Gastroesophageal sphincter (tissue), 4 donors: Measurements from ENCODE around the gene B4GALT5. TPM values are rescaled to one million over a fixed set of nuclear protein-coding genes. Genes with fewer than 3 reads are reported as not detected.
"Not testable (repeated sequence)": the region's sequence is repeated elsewhere in the genome, so short reads cannot be mapped to it uniquely, and the experiment has no call there.

Source experiments
- ATAC-seq: fragments of 150-250 bp; one replicate; pipeline ENCODE4 v1.9.1; 2016; ENCODE audit warnings: mild to moderate bottlenecking, moderate library complexity
- H3K27ac ChIP-seq, 4 donors: fragments of 200-600 bp; sonication (generic) in 3 of 4; 1 replicate in 3 of 4; 2 replicates in 1 of 4; pipeline ENCODE4 v1.5.1; 2016 to 2019
- H3K27me3 ChIP-seq: fragments of 200-600 bp; sonication (generic); one replicate; pipeline ENCODE4 v1.5.1; 2019
- H3K36me3 ChIP-seq, 2 donors: fragments of 200-600 bp; sonication (generic); one replicate each; pipeline ENCODE4 v1.5.1; 2019; ENCODE audit warnings: control low read depth in 1 of 2
- H3K4me1 ChIP-seq, 3 donors: fragments of 200-600 bp; sonication (generic); 1 replicate in 2 of 3; 2 replicates in 1 of 3; pipeline ENCODE4 v1.5.1; 2016 to 2019; ENCODE audit warnings: control low read depth in 2 of 3
- H3K4me3 ChIP-seq, 2 donors: fragments of 200-600 bp; sonication (generic); one replicate each; pipeline ENCODE4 v1.5.1; 2019; ENCODE audit warnings: mild to moderate bottlenecking in 1 of 2, moderate library complexity in 1 of 2
- H3K9me3 ChIP-seq, 3 donors: fragments of 200-600 bp; sonication (generic); one replicate each; pipeline ENCODE4 v1.5.1; 2017 to 2019; ENCODE audit warnings: control low read depth in 2 of 3
- EP300 ChIP-seq: sonication (generic); formaldehyde crosslinking; IDR thresholded peaks from one replicate; pipeline ENCODE4 v1.6.1; 2017; ENCODE audit warnings: antibody characterized with exemption, mild to moderate bottlenecking
- POLR2A ChIP-seq, 2 donors: fragments of 450-650 bp; IDR thresholded peaks; one replicate each; pipeline ENCODE4 v1.6.1; 2017; ENCODE audit warnings: antibody characterized with exemption in 2 of 2, mild to moderate bottlenecking in 2 of 2, moderate library complexity in 1 of 2
- POLR2AphosphoS5 ChIP-seq: sonication (generic); formaldehyde crosslinking; IDR thresholded peaks from one replicate; pipeline ENCODE4 v1.6.1; 2017; ENCODE audit warnings: antibody characterized with exemption
- WGBS, 2 donors: methylation state at CpG; one replicate each; pipeline ENCODE4 v1.1.5; 2018; ENCODE audit warnings: low coverage in 1 of 2; 5-methylcytosine and 5-hydroxymethylcytosine counted together
- total RNA-seq, 4 donors: library from RNA; depleted of rRNA; stranded (reverse); fragments of >200 nt; gene quantifications; one replicate each; pipeline ENCODE4 v1.1.0, GENCODE V29; 2016
- TF ChIP-seq, protein P1 (sequence below), 4 experiments: fragments of 200-600 bp in 2 of 4; fragments of 450-650 bp in 2 of 4; sonication (generic) in 1 of 4; IDR thresholded peaks; one replicate each; pipeline ENCODE4 v1.5.1; 2017 to 2019; ENCODE audit warnings: antibody characterized with exemption in 4 of 4, mild to moderate bottlenecking in 2 of 4, moderate library complexity in 2 of 4

B4GALT5 gene
- total RNA-seq, 4 donors from 2014 or later = 20.2 to 35.6 (median 28.8) TPM

DNA sequence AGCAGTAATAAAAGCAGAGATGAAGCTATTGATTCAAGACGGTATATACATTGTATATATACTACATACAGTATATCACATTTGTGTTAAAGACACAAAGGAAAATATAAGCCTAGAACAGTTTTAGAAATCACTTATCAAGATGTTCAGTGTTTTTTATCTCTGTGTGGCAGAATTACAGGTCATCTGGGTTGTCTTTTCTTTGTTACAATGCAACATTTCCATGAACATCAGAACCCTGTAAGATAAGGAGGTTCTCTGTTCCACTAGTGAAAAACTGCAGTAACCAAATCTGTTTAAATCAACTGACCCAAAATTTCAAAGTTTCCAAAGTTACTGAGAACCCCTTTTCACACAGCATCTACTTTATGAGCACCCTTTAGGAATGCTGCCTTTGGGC, 42.2 kb downstream of the B4GALT5 start:
- H3K9me3 ChIP-seq = no peaks in the 10 kb centered on the region
- H3K36me3 ChIP-seq = no peaks in the 10 kb centered on the region
- H3K27ac ChIP-seq = no peak overlapping the region
- no peaks in the 10 kb centered on the region for H3K27me3 ChIP-seq
- H3K4me1 ChIP-seq = peaks cover 7 to 80% (median 33%) of the 10 kb centered on the region in 3 donors
- 0 to 67% methylated on average over 1 of the region's 1 CpG for WGBS, 2 donors
- H3K4me3 ChIP-seq = no peak overlapping the region
- no peak for TF ChIP-seq EP300
- TF ChIP-seq, protein P1, sequence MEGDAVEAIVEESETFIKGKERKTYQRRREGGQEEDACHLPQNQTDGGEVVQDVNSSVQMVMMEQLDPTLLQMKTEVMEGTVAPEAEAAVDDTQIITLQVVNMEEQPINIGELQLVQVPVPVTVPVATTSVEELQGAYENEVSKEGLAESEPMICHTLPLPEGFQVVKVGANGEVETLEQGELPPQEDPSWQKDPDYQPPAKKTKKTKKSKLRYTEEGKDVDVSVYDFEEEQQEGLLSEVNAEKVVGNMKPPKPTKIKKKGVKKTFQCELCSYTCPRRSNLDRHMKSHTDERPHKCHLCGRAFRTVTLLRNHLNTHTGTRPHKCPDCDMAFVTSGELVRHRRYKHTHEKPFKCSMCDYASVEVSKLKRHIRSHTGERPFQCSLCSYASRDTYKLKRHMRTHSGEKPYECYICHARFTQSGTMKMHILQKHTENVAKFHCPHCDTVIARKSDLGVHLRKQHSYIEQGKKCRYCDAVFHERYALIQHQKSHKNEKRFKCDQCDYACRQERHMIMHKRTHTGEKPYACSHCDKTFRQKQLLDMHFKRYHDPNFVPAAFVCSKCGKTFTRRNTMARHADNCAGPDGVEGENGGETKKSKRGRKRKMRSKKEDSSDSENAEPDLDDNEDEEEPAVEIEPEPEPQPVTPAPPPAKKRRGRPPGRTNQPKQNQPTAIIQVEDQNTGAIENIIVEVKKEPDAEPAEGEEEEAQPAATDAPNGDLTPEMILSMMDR (IDR thresholded peaks at IDR 0.05) = no peak
- TF ChIP-seq POLR2A (IDR thresholded peaks at IDR 0.05) = no peak
- TF ChIP-seq POLR2AphosphoS5 = no peak
- ATAC-seq = no peak

DNA sequence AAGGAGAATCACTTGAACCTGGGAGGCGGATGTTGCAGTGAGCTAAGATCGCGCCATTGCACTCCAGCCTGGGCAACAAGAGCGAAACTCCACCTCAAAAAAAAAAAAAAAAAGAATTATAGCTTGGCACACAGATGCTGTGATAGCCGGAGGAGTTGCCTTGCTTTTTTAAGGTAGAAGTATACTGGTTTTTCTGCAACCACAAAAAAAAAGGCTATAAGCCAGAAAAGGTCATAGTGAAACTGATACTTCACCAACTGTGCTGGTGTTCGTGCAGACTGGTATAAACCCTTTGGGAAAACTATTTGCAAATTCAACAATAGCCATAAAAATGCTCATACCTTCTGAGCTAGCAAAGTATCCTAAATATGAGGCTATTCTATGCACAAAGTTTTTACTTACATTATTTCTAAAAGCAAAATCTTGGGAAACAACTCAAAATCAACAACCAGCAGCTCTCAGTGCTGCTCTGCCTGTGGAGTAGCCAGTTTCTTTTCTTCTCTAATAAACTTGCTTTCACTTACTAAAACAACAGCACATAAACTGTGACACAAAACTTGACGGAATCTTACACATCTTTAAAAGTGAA, 44.0 kb downstream of the B4GALT5 start:
- no peak for ATAC-seq
- Histone ChIP-seq H3K4me3 (no peak overlapping the region), H3K36me3 (no peaks in the 10 kb centered on the region), H3K27ac (no peak overlapping the region), H3K9me3 (no peaks in the 10 kb centered on the region), H3K27me3 (no peaks in the 10 kb centered on the region), H3K4me1 (peaks cover 7 to 62% (median 19%) of the 10 kb centered on the region in 3 donors)
- TF ChIP-seq POLR2AphosphoS5 (no peak), POLR2A (IDR thresholded peaks at IDR 0.05) (no peak), EP300 (no peak)
- TF ChIP-seq, protein P1 (IDR thresholded peaks at IDR 0.05) = no peak
- WGBS, 2 donors = 72 to 82% methylated on average over 6 to 7 of the region's 7 CpGs

GRCh38 chr20:49668878-49669195, 44.8 kb downstream of the B4GALT5 start:
- 86 to 91% methylated on average over 2 of the region's 2 CpGs for WGBS, 2 donors
- not testable (repeated sequence) for H3K27ac ChIP-seq, H3K27me3 ChIP-seq, H3K36me3 ChIP-seq, H3K4me3 ChIP-seq, ATAC-seq, H3K9me3 ChIP-seq
- peaks cover 7 to 55% (median 16%) of the 10 kb centered on the region in 3 donors for H3K4me1 ChIP-seq

- Histone ChIP-seq H3K9me3 (no peaks in the 10 kb centered on the region), H3K27me3 (no peaks in the 10 kb centered on the region), H3K4me1 (peaks cover 7 to 51% (median 16%) of the 10 kb centered on the region in 3 donors), H3K4me3 (no peak overlapping the region), H3K36me3 (no peaks in the 10 kb centered on the region), H3K27ac (no peak overlapping the region)
- TF ChIP-seq POLR2A (IDR thresholded peaks at IDR 0.05) (no peak), POLR2AphosphoS5 (no peak), EP300 (no peak)
- TF ChIP-seq, protein P1 (IDR thresholded peaks at IDR 0.05) = no peak
- ATAC-seq = no peak
- WGBS, 2 donors = 71 to 81% methylated on average over 3 to 9 of the region's 12 CpGs
Measured at GRCh38 chr20:49668181-49668877, 45.3 kb downstream of the B4GALT5 start.

GRCh38 chr20:49666911-49667310, 46.8 kb downstream of the B4GALT5 start:
- H3K9me3 ChIP-seq = no peaks in the 10 kb centered on the region
- WGBS, 2 donors = 42 to 63% methylated on average over 1 to 3 of the region's 3 CpGs
- TF ChIP-seq POLR2A (IDR thresholded peaks at IDR 0.05) = no peak
- TF ChIP-seq, protein P1 (IDR thresholded peaks at IDR 0.05) = no peak
- no peak for TF ChIP-seq EP300
- no peak for TF ChIP-seq POLR2AphosphoS5
- no peak overlapping the region for H3K4me3 ChIP-seq
- no peak for ATAC-seq
- peaks cover under 1 to 42% (median 10%) of the 10 kb centered on the region in 3 donors for H3K4me1 ChIP-seq
- H3K27ac ChIP-seq = no peak overlapping the region
- H3K36me3 ChIP-seq = no peaks in the 10 kb centered on the region
- H3K27me3 ChIP-seq = no peaks in the 10 kb centered on the region
